ENCODE measurements around the gene RTTN. TPM values are rescaled to one million over a fixed set of nuclear protein-coding genes. Genes with fewer than 3 reads are reported as not detected.

Gene RTTN
- total RNA-seq, 1 experiment from 2014 or later = 14.3 TPM

GRCh38 chr18:70128271-70128670, 77.2 kb downstream of the RTTN start:
- no peak overlapping the region for H2AFZ ChIP-seq
- H3K36me3 ChIP-seq (ENCODE audit: low read depth) = no peaks in the 10 kb centered on the region
- no peaks in the 10 kb centered on the region; the same call in 1 of the 2 replicates for H3F3A ChIP-seq (ENCODE audit: insufficient read depth, low read depth)
- no peaks in the 10 kb centered on the region for H3K79me2 ChIP-seq (ENCODE audit: low read depth)
- no peaks in the 10 kb centered on the region for H3K4me1 ChIP-seq (replicated peaks; ENCODE audit: insufficient read depth)
- DNase-seq = no peak
- TF ChIP-seq EZH2 (IDR thresholded peaks at IDR 0.05; ENCODE audit: low read depth) (no peak), CTCF (conservative IDR thresholded peaks at IDR 0.05) (no peak)
- ChIA-PET POLR2A (ENCODE audit: unreplicated experiment) (no interaction called here), CTCF (no interaction called here)
- no peak overlapping the region for H3K4me3 ChIP-seq
- no peak overlapping the region for H3K27ac ChIP-seq
- H3K9me3 ChIP-seq (ENCODE audit: insufficient read depth, low read depth) = no peaks in the 10 kb centered on the region
- intact Hi-C loops (cut with micrococcal nuclease; ENCODE audit: unreplicated experiment) = no loop called here
- no peaks in the 10 kb centered on the region for H3K27me3 ChIP-seq (ENCODE audit: insufficient read depth, low read depth)
- 0 out of 2 replicates have a peak, but pooled peaks cover 2% of the 10 kb centered on the region for H4K20me1 ChIP-seq (ENCODE audit: insufficient read depth)
- no peaks in the 10 kb centered on the region; the same call in 1 of the 2 replicates for H3K9me2 ChIP-seq (ENCODE audit: insufficient read depth)
- H3K4me2 ChIP-seq = no peak overlapping the region
- BruUV-seq (replicated peaks) = no TSS peak

- Histone ChIP-seq H3F3A (ENCODE audit: insufficient read depth, low read depth) (no peaks in the 10 kb centered on the region; the same call in 1 of the 2 replicates), H3K4me2 (no peak overlapping the region)
Observed at GRCh38 chr18:70127359-70127758, 78.1 kb downstream of the RTTN start.

GRCh38 chr18:70126832-70127231, 78.7 kb downstream of the RTTN start:
- H3K27ac ChIP-seq = no peak overlapping the region
- intact Hi-C loops (cut with micrococcal nuclease; ENCODE audit: unreplicated experiment) = no loop called here
- H4K20me1 ChIP-seq (ENCODE audit: insufficient read depth) = 0 out of 2 replicates have a peak, but pooled peaks cover 2% of the 10 kb centered on the region
- H3K79me2 ChIP-seq (ENCODE audit: low read depth) = no peaks in the 10 kb centered on the region
- BruUV-seq (replicated peaks) = no TSS peak
- no peaks in the 10 kb centered on the region for H3K27me3 ChIP-seq (ENCODE audit: insufficient read depth, low read depth)
- H3K4me1 ChIP-seq (replicated peaks; ENCODE audit: insufficient read depth) = no peaks in the 10 kb centered on the region
- ChIA-PET CTCF (no interaction called here), POLR2A (ENCODE audit: unreplicated experiment) (no interaction called here)
- no peaks in the 10 kb centered on the region; the same call in 1 of the 2 replicates for H3K9me2 ChIP-seq (ENCODE audit: insufficient read depth)
- no peak for DNase-seq
- no peak overlapping the region for H2AFZ ChIP-seq
- no peaks in the 10 kb centered on the region for H3K36me3 ChIP-seq (ENCODE audit: low read depth)
- H3F3A ChIP-seq (ENCODE audit: insufficient read depth, low read depth) = no peaks in the 10 kb centered on the region; the same call in 1 of the 2 replicates
- no peak overlapping the region for H3K4me3 ChIP-seq
- H3K9me3 ChIP-seq (ENCODE audit: insufficient read depth, low read depth) = no peaks in the 10 kb centered on the region
- H3K4me2 ChIP-seq = no peak overlapping the region
- TF ChIP-seq CTCF (conservative IDR thresholded peaks at IDR 0.05) = no peak
- no peak for TF ChIP-seq EZH2 (IDR thresholded peaks at IDR 0.05; ENCODE audit: low read depth)

More at GRCh38 chr18:70127359-70127758, 78.1 kb downstream of the RTTN start:
- ChIA-PET CTCF (no interaction called here), POLR2A (ENCODE audit: unreplicated experiment) (no interaction called here)
- H3K9me3 ChIP-seq (ENCODE audit: insufficient read depth, low read depth) = no peaks in the 10 kb centered on the region
- DNase-seq = no peak
- no peaks in the 10 kb centered on the region; the same call in 1 of the 2 replicates for H3K9me2 ChIP-seq (ENCODE audit: insufficient read depth)
- no peak overlapping the region for H3K4me3 ChIP-seq
- no peaks in the 10 kb centered on the region for H3K4me1 ChIP-seq (replicated peaks; ENCODE audit: insufficient read depth)
- no peak for TF ChIP-seq CTCF (conservative IDR thresholded peaks at IDR 0.05)
- TF ChIP-seq EZH2 (IDR thresholded peaks at IDR 0.05; ENCODE audit: low read depth) = no peak
- H2AFZ ChIP-seq = no peak overlapping the region
- H3K79me2 ChIP-seq (ENCODE audit: low read depth) = no peaks in the 10 kb centered on the region
- no TSS peak for BruUV-seq (replicated peaks)
- H3K27me3 ChIP-seq (ENCODE audit: insufficient read depth, low read depth) = no peaks in the 10 kb centered on the region
- no peak overlapping the region for H3K27ac ChIP-seq
- no peaks in the 10 kb centered on the region for H3K36me3 ChIP-seq (ENCODE audit: low read depth)
- 0 out of 2 replicates have a peak, but pooled peaks cover 2% of the 10 kb centered on the region for H4K20me1 ChIP-seq (ENCODE audit: insufficient read depth)
- intact Hi-C loops (cut with micrococcal nuclease; ENCODE audit: unreplicated experiment) = no loop called here

All from PC-9 (cell line).